Mucosa of rectum (tissue), 2 donors: Measurements from ENCODE around the gene KCNJ10.
A peak's percentile ranks its signal among the peaks of the same experiment; 100 is the strongest.

Experiments used
- H3K27ac ChIP-seq, 2 donors: one replicate each; pipeline ENCODE4 v1.7.0; 2013; ENCODE audit warnings: inconsistent platforms in 2 of 2, low read depth in 2 of 2, low read length in 2 of 2
- H3K27me3 ChIP-seq, 2 donors: one replicate each; pipeline ENCODE4 v1.7.0; 2013; ENCODE audit warnings: low read length in 2 of 2; ENCODE audit not compliant: control insufficient read depth in 2 of 2, insufficient read depth in 2 of 2
- H3K36me3 ChIP-seq, 2 donors: one replicate each; pipeline ENCODE4 v1.7.0; 2013; ENCODE audit warnings: low read length in 2 of 2; ENCODE audit not compliant: control insufficient read depth in 2 of 2, insufficient read depth in 2 of 2
- H3K4me1 ChIP-seq, 2 donors: one replicate each; pipeline ENCODE4 v1.7.0; 2013; ENCODE audit warnings: low read length in 2 of 2, mild to moderate bottlenecking in 1 of 2; ENCODE audit not compliant: control insufficient read depth in 2 of 2, insufficient read depth in 2 of 2
- H3K4me3 ChIP-seq, 2 donors: one replicate each; pipeline ENCODE4 v1.7.0; 2013; ENCODE audit warnings: low read length in 2 of 2
- H3K9ac ChIP-seq, 2 donors: one replicate each; pipeline ENCODE4 v1.7.0; 2013; ENCODE audit warnings: low read length in 2 of 2, low read depth in 1 of 2, mild to moderate bottlenecking in 1 of 2
- H3K9me3 ChIP-seq, 2 donors: one replicate each; pipeline ENCODE4 v1.7.0; 2013; ENCODE audit warnings: low read length in 2 of 2; ENCODE audit not compliant: control insufficient read depth in 2 of 2
- donor health status: healthy.
- donor health status: Normal muscosa, but diverticular disease.

The KCNJ10 gene

GRCh38 chr1:160099716-160100375 lies 29.9 kb upstream of the KCNJ10 start:
- peaks cover 34 to 47% of the 10 kb centered on the region in 2 donors for H3K4me1 ChIP-seq

GRCh38 chr1:160098852-160099561 lies 29.0 kb upstream of the KCNJ10 start:
- Histone ChIP-seq H3K4me1 (peaks cover 42 to 55% of the 10 kb centered on the region in 2 donors), H3K9ac (peak overlapping the region; percentile 79 to 88), H3K27ac (peak overlapping the region; percentile 85 to 93), H3K36me3 (peaks cover 2 to 9% of the 10 kb centered on the region in 2 donors), H3K27me3 (no peaks in the 10 kb centered on the region), H3K9me3 (no peaks in the 10 kb centered on the region), H3K4me3 (peak overlapping the region; percentile 66 to 80)

More at GRCh38 chr1:160099716-160100375, 29.9 kb upstream of the KCNJ10 start:
- H3K9ac ChIP-seq, result peak overlapping the region; percentile 79 to 88
- H3K27ac ChIP-seq, result peak overlapping the region; percentile 85 to 93
- no peaks in the 10 kb centered on the region for H3K9me3 ChIP-seq
- H3K27me3 ChIP-seq, result no peaks in the 10 kb centered on the region
- H3K4me3 ChIP-seq, result no peak overlapping the region
- peaks cover 2 to 6% of the 10 kb centered on the region in 2 donors for H3K36me3 ChIP-seq

GRCh38 chr1:160097911-160098851 lies 28.2 kb upstream of the KCNJ10 start, which contains the start of gene IGSF8:
IGSF8 (minus strand) TSS chr1:160098619; CDS start chr1:160098472, 147 bp downstream.
- peaks cover 50 to 63% of the 10 kb centered on the region in 2 donors for H3K4me1 ChIP-seq
- peaks cover 2 to 10% of the 10 kb centered on the region in 2 donors for H3K36me3 ChIP-seq
- peak within 1 kb of the TSS; percentile 88 to 93 for H3K27ac ChIP-seq
- peak within 1 kb of the TSS; percentile 80 to 91 for H3K4me3 ChIP-seq
- no peaks in the 10 kb centered on the region for H3K9me3 ChIP-seq
- no peaks in the 10 kb centered on the region for H3K27me3 ChIP-seq
- peak within 1 kb of the TSS; percentile 89 to 94 for H3K9ac ChIP-seq

- Histone ChIP-seq H3K36me3 (peaks cover 4 to 14% of the 10 kb centered on the region in 2 donors), H3K4me3 (peak overlapping the region; percentile 80 to 91), H3K27me3 (no peaks in the 10 kb centered on the region), H3K9ac (peak overlapping the region; percentile 89 to 94), H3K4me1 (peaks cover 50 to 66% of the 10 kb centered on the region in 2 donors), H3K27ac (peak overlapping the region; percentile 88 to 93), H3K9me3 (no peaks in the 10 kb centered on the region)
These were observed 27.4 kb upstream of the KCNJ10 start for GRCh38 chr1:160097151-160097910.

- peaks cover 8 to 22% of the 10 kb centered on the region in 2 donors for H3K36me3 ChIP-seq
- H3K9me3 ChIP-seq, result no peaks in the 10 kb centered on the region
- H3K27me3 ChIP-seq, result no peaks in the 10 kb centered on the region
- peaks cover 48 to 59% of the 10 kb centered on the region in 2 donors for H3K4me1 ChIP-seq
- H3K9ac ChIP-seq, result peak overlapping the region; percentile 20 to 44
- H3K4me3 ChIP-seq, result peak overlapping the region in 1 of 2 donors; percentile 23
- H3K27ac ChIP-seq, result no peak overlapping the region
These were observed 26.5 kb upstream of the KCNJ10 start for GRCh38 chr1:160096274-160097116.

DNA sequence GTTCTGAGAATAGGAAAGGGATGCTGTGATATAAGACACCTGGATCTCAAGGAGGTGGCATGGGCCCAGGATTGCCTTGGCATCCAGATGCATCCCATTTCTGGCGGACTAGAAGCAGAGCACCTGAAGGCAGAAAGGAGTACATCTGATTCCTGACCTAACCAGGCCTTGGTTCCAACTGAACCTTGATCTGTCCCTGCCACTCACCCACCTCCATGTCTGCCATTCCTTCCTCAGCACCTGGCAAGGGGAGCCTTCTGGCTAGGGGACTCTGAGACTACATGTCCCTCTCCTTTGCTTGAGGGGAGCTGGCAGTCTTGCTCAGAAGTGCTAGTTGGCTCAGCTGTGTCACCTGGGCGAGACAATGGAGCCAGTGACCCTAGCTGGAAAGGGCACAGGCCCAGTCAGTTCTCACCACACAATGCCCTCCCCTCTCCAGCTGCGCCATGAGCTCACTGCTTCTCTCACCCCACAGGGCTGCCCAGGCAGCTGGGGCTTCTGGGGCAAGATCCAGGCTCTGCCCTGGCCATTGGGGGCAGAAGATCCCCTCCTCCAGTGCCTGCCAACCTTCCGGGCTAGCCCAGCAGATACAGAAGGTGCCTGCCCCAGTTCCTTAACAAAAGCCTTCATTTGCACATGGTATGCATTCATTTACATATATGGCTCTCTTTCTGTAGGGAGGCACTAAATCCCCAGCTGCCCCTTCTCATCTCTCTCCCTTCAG lies 25.6 kb upstream of the KCNJ10 start:
- Histone ChIP-seq H3K27ac (peak overlapping the region in 1 of 2 donors; percentile 23), H3K9ac (no peak overlapping the region), H3K36me3 (peaks cover 11 to 27% of the 10 kb centered on the region in 2 donors), H3K4me1 (peaks cover 43 to 54% of the 10 kb centered on the region in 2 donors), H3K9me3 (no peaks in the 10 kb centered on the region), H3K4me3 (no peak overlapping the region), H3K27me3 (no peaks in the 10 kb centered on the region)

DNA sequence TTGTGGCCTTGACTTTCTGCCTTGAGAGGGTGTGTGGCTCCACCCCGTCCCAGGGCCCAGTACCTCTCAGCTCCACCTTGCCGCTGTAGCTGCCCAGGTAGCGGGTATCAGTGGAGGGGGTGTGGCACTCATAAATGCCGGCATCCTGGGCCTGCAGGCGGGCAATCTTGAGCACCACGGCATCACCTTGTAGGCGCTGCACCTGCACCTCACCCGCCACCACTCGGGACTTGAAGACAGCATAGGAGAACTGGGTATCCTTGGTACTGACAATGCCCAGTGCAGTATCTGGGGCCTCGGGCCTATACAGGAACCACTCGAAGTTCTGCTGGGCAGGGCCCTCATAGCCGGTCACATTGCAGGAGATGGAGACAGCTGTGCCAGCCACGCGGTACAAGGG lies 24.8 kb upstream of the KCNJ10 start:
- H3K4me3 ChIP-seq, result no peak overlapping the region
- peaks cover 43 to 54% of the 10 kb centered on the region in 2 donors for H3K4me1 ChIP-seq
- H3K27me3 ChIP-seq, result no peaks in the 10 kb centered on the region
- H3K36me3 ChIP-seq, result peaks cover 15 to 30% of the 10 kb centered on the region in 2 donors
- no peak overlapping the region for H3K9ac ChIP-seq
- H3K9me3 ChIP-seq, result no peaks in the 10 kb centered on the region
- H3K27ac ChIP-seq, result peak overlapping the region; percentile 59 to 67

GRCh38 chr1:160094291-160094625 lies 24.3 kb upstream of the KCNJ10 start:
- peak overlapping the region; percentile 59 to 67 for H3K27ac ChIP-seq
- no peak overlapping the region for H3K4me3 ChIP-seq
- H3K9me3 ChIP-seq, result no peaks in the 10 kb centered on the region
- H3K27me3 ChIP-seq, result no peaks in the 10 kb centered on the region
- H3K36me3 ChIP-seq, result peaks cover 15 to 30% of the 10 kb centered on the region in 2 donors
- H3K4me1 ChIP-seq, result peaks cover 43 to 54% of the 10 kb centered on the region in 2 donors
- no peak overlapping the region for H3K9ac ChIP-seq
